Measurements from ENCODE around the gene ACSF2. TPM values are rescaled to one million over a fixed set of nuclear protein-coding genes. Genes with fewer than 3 reads are reported as not detected.
A peak's percentile ranks its signal among the peaks of the same experiment; 100 is the strongest.

Gene ACSF2
- total RNA-seq, 1 experiment from 2014 or later: 161 TPM

DNA sequence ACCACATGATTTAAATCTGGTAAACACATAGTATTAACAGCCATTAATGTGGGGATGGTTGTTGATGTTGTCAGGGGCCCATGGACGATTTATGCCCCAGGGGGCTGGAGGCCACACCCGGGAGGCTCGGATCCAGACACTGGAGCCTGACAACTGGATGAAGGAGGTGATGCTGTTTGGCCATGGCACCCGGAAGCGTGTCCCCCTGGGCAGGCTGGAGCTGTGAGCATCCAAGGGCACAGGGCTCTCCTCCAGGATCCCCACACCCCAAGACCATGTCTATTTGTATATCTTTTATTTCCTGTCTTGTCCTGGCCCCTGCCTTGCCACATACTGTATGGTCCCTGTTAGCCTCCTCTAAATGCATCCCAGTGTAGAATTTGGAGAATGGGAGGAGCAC, 57.2 kb downstream of the ACSF2 start:
- no peak overlapping the region for H3K27ac Mint-ChIP-seq (ENCODE audit: unreplicated experiment)

GRCh38 chr17:50484386-50485155, 58.6 kb downstream of the ACSF2 start:
- H3K27ac Mint-ChIP-seq (ENCODE audit: unreplicated experiment): no peak overlapping the region
- Histone ChIP-seq H3K27me3 (replicated peaks; ENCODE audit: control insufficient read depth, insufficient read depth, low read length) (no peaks in the 10 kb centered on the region), H3K9me3 (no peaks in the 10 kb centered on the region), H3K36me3 (ENCODE audit: control insufficient read depth, insufficient read depth, low read length) (peaks cover 12% of the 10 kb centered on the region), H3K4me1 (peaks cover 8% of the 10 kb centered on the region; the same call in 1 of the 2 replicates), H3K4me3 (ENCODE audit: low read depth, low read length) (no peak overlapping the region)
- no TSS peak for BruUV-seq (replicated peaks)
- peak in 1 of 2 experiments; percentile 44 for DNase-seq
- H3K4me3 Mint-ChIP-seq (ENCODE audit: unreplicated experiment): no peak overlapping the region
- peaks cover 24% of the 10 kb centered on the region for H3K4me1 Mint-ChIP-seq (ENCODE audit: low read depth, unreplicated experiment)
- peaks cover 37% of the 10 kb centered on the region for H3K36me3 Mint-ChIP-seq (ENCODE audit: insufficient read depth, unreplicated experiment)
- no peaks in the 10 kb centered on the region for H3K27me3 Mint-ChIP-seq (ENCODE audit: insufficient read depth, unreplicated experiment)
- intact Hi-C loops (cut with micrococcal nuclease; ENCODE audit: unreplicated experiment): loop anchor here (5.0 kb wide), 1 partner anchor 473 kb away; no protein-coding TSS in a partner anchor
- POLR2A ChIA-PET: no interaction called here
- CTCF ChIA-PET: interaction anchor here (0.6 to 2.4 kb wide), 7 partner anchors 9 to 214 kb away, joined by 3 to 11 read pairs (median 4); no protein-coding TSS in a partner anchor
- no peaks in the 10 kb centered on the region for H3K9me3 Mint-ChIP-seq (ENCODE audit: unreplicated experiment)
- TF ChIP-seq, protein P1, sequence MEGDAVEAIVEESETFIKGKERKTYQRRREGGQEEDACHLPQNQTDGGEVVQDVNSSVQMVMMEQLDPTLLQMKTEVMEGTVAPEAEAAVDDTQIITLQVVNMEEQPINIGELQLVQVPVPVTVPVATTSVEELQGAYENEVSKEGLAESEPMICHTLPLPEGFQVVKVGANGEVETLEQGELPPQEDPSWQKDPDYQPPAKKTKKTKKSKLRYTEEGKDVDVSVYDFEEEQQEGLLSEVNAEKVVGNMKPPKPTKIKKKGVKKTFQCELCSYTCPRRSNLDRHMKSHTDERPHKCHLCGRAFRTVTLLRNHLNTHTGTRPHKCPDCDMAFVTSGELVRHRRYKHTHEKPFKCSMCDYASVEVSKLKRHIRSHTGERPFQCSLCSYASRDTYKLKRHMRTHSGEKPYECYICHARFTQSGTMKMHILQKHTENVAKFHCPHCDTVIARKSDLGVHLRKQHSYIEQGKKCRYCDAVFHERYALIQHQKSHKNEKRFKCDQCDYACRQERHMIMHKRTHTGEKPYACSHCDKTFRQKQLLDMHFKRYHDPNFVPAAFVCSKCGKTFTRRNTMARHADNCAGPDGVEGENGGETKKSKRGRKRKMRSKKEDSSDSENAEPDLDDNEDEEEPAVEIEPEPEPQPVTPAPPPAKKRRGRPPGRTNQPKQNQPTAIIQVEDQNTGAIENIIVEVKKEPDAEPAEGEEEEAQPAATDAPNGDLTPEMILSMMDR (IDR thresholded peaks at IDR 0.05; ENCODE audit: insufficient read depth in 1 of 2, low read depth in 1 of 2, low read length in 1 of 2, severe bottlenecking in 1 of 2, unreplicated experiment in 1 of 2): no peak

More for the DNA sequence above, 57.2 kb downstream of the ACSF2 start:
- peaks cover 31% of the 10 kb centered on the region for H3K4me1 Mint-ChIP-seq (ENCODE audit: low read depth, unreplicated experiment)
- TF ChIP-seq, protein P1 (IDR thresholded peaks at IDR 0.05; ENCODE audit: insufficient read depth in 1 of 2, low read depth in 1 of 2, low read length in 1 of 2, severe bottlenecking in 1 of 2, unreplicated experiment in 1 of 2): no peak
- no TSS peak for BruUV-seq (replicated peaks)
- intact Hi-C loops (cut with micrococcal nuclease; ENCODE audit: unreplicated experiment): loop anchor here (2.0 to 5.0 kb wide), 2 partner anchors 50 to 474 kb away; partner anchors contain the start of gene EPN3
- H3K36me3 Mint-ChIP-seq (ENCODE audit: insufficient read depth, unreplicated experiment): peaks cover 47% of the 10 kb centered on the region
- Histone ChIP-seq H3K9me3 (no peaks in the 10 kb centered on the region), H3K4me3 (ENCODE audit: low read depth, low read length) (no peak overlapping the region), H3K36me3 (ENCODE audit: control insufficient read depth, insufficient read depth, low read length) (peaks cover 12% of the 10 kb centered on the region), H3K27me3 (replicated peaks; ENCODE audit: control insufficient read depth, insufficient read depth, low read length) (no peaks in the 10 kb centered on the region), H3K4me1 (peaks cover 10% of the 10 kb centered on the region)
- ChIA-PET CTCF (interaction anchor here (0.5 to 2.5 kb wide), 11 partner anchors 10 to 300 kb away, joined by 3 to 14 read pairs (median 4); partner anchors contain the start of gene LRRC59), POLR2A (no interaction called here)
- H3K9me3 Mint-ChIP-seq (ENCODE audit: unreplicated experiment): no peaks in the 10 kb centered on the region
- DNase-seq: no peak
- no peaks in the 10 kb centered on the region for H3K27me3 Mint-ChIP-seq (ENCODE audit: insufficient read depth, unreplicated experiment)
- no peak overlapping the region for H3K4me3 Mint-ChIP-seq (ENCODE audit: unreplicated experiment)

DNA sequence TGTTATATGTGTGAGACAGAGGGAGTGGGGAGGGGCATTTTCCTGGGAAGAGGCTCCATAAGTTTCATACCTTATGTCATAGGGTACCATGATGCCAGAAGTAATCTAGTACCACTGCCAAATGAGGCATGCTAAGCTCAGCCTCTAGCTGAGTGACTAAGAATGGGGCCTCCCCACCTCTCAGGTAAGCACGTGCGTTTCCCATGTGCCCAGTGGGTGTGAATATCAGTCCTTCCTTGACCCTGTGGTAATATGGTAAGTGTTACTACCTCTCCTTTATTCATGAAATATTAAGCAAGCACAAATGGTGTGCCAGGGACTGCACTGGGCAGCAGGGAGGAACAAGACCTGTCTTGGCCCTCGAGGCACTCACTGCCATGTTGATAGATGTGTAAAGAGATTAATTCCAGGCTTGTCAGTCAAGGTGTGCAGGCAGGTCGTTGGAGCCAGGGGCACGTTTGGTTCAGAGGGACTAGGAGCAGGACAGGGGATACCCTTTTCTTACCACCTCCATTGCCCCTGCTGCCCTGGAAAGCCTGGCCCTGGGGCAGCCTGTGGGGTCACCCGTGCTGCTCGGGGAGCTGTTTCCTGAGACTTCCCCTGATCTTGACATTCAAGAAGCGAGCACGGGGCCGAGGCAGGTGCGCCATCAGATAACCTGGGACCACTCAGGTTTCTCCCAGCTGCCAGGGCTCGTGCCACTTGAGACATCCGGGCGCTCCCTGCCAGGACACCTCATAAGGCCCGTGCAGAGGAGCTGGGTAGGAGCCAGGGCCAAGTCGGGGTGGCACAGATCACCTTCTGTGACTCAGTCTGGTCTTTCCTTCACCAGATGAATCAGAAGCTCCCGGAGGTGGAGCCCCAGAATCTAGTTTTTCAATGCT, 61.4 kb downstream of the ACSF2 start:
- no peak overlapping the region for H3K4me3 Mint-ChIP-seq (ENCODE audit: unreplicated experiment)
- intact Hi-C loops (cut with micrococcal nuclease; ENCODE audit: unreplicated experiment): loop anchor here (1.0 kb wide), 1 partner anchor 30 kb away; no protein-coding TSS in a partner anchor
- H3K9me3 Mint-ChIP-seq (ENCODE audit: unreplicated experiment): no peaks in the 10 kb centered on the region
- H3K9me3 ChIP-seq: no peaks in the 10 kb centered on the region
- no peaks in the 10 kb centered on the region for H3K27me3 ChIP-seq (replicated peaks; ENCODE audit: control insufficient read depth, insufficient read depth, low read length)
- POLR2A ChIA-PET: interaction anchor here (0.6 kb wide), 2 partner anchors 240 to 1765 kb away, joined by 4 read pairs; partner anchors contain the start of gene PRAC1
- DNase-seq: no peak
- H3K4me1 Mint-ChIP-seq (ENCODE audit: low read depth, unreplicated experiment): peaks cover 6% of the 10 kb centered on the region
- no peak overlapping the region for H3K27ac Mint-ChIP-seq (ENCODE audit: unreplicated experiment)
- H3K4me3 ChIP-seq (ENCODE audit: low read depth, low read length): no peak overlapping the region
- CTCF ChIA-PET: interaction anchor here (0.5 to 2.4 kb wide), 3 partner anchors 9 to 683 kb away, joined by 5 to 11 read pairs (median 6); no protein-coding TSS in a partner anchor
- no peaks in the 10 kb centered on the region; the same call in 1 of the 2 replicates for H3K4me1 ChIP-seq
- peaks cover 28% of the 10 kb centered on the region for H3K36me3 Mint-ChIP-seq (ENCODE audit: insufficient read depth, unreplicated experiment)
- H3K27me3 Mint-ChIP-seq (ENCODE audit: insufficient read depth, unreplicated experiment): no peaks in the 10 kb centered on the region
- H3K36me3 ChIP-seq (ENCODE audit: control insufficient read depth, insufficient read depth, low read length): peaks cover 10% of the 10 kb centered on the region
- BruUV-seq (replicated peaks): no TSS peak
- TF ChIP-seq, protein P1 (IDR thresholded peaks at IDR 0.05; ENCODE audit: insufficient read depth in 1 of 2, low read depth in 1 of 2, low read length in 1 of 2, severe bottlenecking in 1 of 2, unreplicated experiment in 1 of 2): no peak
